HUES64 (cell line): ENCODE measurements around the gene LKAAEAR1.

ENCODE experiments used
- H3K27ac ChIP-seq: 2 replicates; pipeline ENCODE4 v1.7.0; 2013; ENCODE audit warnings: low read depth, low read length, inconsistent platforms
- H3K27me3 ChIP-seq: 2 replicates; pipeline ENCODE4 v1.6.1; 2013; ENCODE audit warnings: mild to moderate bottlenecking, low read length; ENCODE audit not compliant: insufficient read depth
- H3K36me3 ChIP-seq: 2 replicates; pipeline ENCODE4 v1.6.1; 2013; ENCODE audit warnings: mild to moderate bottlenecking, low read length; ENCODE audit not compliant: insufficient read depth
- H3K4me1 ChIP-seq: 2 replicates; pipeline ENCODE4 v1.6.1; 2013; ENCODE audit warnings: mild to moderate bottlenecking, low read length, moderate library complexity; ENCODE audit not compliant: insufficient read depth
- H3K4me3 ChIP-seq: 2 replicates; pipeline ENCODE4 v1.5.1; 2013; ENCODE audit warnings: mild to moderate bottlenecking, low read length, moderate library complexity
- H3K9ac ChIP-seq: 2 replicates; pipeline ENCODE4 v1.6.1; 2013; ENCODE audit warnings: mild to moderate bottlenecking, low read depth, low read length
- H3K9me3 ChIP-seq: 2 replicates; pipeline ENCODE4 v1.6.1; 2013; ENCODE audit warnings: low read depth, low read length; ENCODE audit not compliant: insufficient read depth
- WGBS: fragments of 150-250, 120-280 bp; methylation state at CpG from one replicate; pipeline ENCODE4 v1.1.7; 2013; ENCODE audit warnings: missing lambda C conversion rate; 5-methylcytosine and 5-hydroxymethylcytosine counted together

The LKAAEAR1 gene

DNA sequence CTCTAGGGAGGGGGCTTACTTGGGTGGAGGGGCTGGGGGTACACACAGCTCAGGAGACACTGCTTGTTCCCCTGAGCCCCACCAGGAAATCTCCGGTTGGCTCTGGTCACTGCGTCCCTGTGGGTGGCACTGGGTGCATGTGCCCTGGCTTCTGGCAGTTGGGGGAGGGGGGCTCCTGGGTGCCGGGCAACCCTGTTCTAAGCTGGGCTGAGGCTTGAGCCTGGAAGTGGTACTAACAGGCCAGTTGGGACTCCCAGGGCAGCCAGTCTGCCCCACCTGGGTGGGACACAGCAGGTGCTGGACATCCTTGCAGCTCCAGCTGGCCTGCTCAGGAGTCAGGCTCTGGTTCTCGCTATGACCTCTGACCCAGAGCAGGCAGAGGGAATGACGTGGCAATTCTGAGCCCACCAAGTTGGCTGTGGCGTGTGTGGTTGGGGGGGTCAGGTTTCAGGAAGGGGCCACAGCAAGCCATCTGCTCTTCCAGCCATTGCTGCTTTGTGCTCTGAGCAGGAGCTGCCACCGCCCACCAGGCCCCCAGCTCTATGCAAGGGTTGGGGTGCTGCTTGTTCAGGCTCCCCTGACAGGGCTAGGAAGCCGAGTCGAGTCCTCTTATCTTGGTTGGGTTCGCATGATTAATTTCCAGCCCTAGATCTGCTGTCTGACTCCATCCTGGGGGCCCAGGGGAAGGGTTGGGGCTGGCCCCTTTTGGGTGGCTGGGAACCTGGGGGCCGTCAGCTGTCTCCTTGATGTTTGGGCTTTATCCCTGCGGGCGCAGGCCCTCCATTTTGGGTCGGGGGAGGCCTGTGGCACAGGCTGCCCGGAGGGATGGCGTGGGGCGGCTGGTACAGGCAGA is 47.6 kb downstream of the LKAAEAR1 start:
- no peak overlapping the region for H3K4me3 ChIP-seq
- peaks cover 46% of the 10 kb centered on the region for H3K27me3 ChIP-seq
- peaks cover 31% of the 10 kb centered on the region for H3K36me3 ChIP-seq
- H3K27ac ChIP-seq = no peak overlapping the region
- no peaks in the 10 kb centered on the region for H3K9me3 ChIP-seq
- H3K9ac ChIP-seq = no peak overlapping the region
- H3K4me1 ChIP-seq = 0 out of 2 replicates have a peak, but pooled peaks cover 9% of the 10 kb centered on the region
- WGBS = 76% methylated on average over 17 of the region's 17 CpGs

DNA sequence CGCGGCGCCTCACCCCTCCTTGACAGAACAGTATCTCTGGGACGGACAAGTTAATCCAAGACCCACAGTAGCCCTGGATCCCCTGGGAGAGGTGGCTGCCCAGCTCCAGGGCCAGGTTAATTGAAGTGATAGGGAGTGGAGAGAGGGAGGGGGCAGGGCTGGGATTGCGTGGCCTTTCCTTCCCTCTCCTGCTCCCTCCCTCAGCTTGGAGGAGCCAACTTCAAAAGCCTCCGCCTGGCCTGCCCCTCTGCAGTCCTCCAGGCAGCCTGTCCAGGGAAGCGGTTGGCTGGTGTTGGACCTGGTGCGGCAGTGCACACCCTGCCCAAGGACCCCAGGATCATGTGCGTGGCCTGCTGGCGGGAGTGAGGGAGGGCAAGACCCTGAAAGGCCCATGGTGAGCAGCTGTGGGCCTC is 48.3 kb downstream of the LKAAEAR1 start, which contains the start of gene C20orf204:
Gene C20orf204, plus strand, starts transcription at position 250 of the 413 bp plus-strand sequence. Its CDS starts 142 bp downstream, at position 392.
- Histone ChIP-seq H3K4me3 (no peak within 1 kb of the TSS), H3K27ac (no peak within 1 kb of the TSS), H3K36me3 (peaks cover 35% of the 10 kb centered on the region), H3K9me3 (no peaks in the 10 kb centered on the region), H3K27me3 (peaks cover 39% of the 10 kb centered on the region), H3K4me1 (0 out of 2 replicates have a peak, but pooled peaks cover 9% of the 10 kb centered on the region), H3K9ac (no peak within 1 kb of the TSS)
- WGBS = 52% methylated on average over 10 of the region's 10 CpGs

DNA sequence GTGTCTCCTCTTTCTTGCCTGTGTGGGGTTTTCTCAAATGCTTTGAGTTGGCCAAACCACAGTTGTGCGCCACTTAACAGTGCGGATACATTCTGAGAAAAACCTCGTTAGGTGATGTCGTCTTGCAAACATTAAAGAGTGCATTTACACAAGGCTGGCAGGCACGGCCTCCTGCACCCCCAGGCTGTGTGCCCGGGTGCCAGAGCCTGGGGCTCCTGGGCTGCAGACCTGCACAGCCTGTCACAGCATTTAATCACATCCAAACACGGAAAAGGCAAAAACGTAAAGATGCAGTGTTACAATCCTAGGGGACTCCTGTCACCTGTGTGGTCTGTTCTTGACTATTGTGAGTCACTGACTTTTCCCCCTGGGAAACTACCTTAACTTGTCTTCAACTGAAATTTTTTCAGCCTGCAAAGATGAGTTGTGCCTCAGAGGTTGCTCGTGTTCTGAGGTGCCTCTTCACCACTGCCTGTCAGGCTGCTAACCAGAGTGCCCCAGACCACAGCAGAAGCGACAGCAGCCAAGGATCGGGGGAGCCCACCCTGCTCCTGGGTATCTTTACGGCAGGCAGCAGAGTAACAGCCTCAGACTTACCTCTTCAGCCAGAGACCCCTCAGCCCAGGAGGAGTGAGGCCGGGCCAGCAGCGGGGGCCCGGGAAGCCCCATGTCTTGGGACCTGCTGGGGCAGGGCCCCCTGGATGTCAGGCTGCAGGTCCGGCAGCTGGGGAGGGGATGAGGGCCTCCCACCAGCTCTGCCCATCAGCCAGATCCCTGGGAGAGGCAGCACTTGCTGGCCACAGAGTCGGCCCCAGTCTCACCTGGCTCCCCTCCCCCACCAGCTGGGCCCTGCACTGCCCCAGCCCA is 48.9 kb downstream of the LKAAEAR1 start:
- no peak overlapping the region for H3K27ac ChIP-seq
- H3K4me1 ChIP-seq = 0 out of 2 replicates have a peak, but pooled peaks cover 9% of the 10 kb centered on the region
- H3K27me3 ChIP-seq = peaks cover 33% of the 10 kb centered on the region
- 81% methylated on average over 17 of the region's 17 CpGs for WGBS
- no peaks in the 10 kb centered on the region for H3K9me3 ChIP-seq
- H3K36me3 ChIP-seq = peaks cover 40% of the 10 kb centered on the region
- H3K9ac ChIP-seq = no peak overlapping the region
- H3K4me3 ChIP-seq = no peak overlapping the region

DNA sequence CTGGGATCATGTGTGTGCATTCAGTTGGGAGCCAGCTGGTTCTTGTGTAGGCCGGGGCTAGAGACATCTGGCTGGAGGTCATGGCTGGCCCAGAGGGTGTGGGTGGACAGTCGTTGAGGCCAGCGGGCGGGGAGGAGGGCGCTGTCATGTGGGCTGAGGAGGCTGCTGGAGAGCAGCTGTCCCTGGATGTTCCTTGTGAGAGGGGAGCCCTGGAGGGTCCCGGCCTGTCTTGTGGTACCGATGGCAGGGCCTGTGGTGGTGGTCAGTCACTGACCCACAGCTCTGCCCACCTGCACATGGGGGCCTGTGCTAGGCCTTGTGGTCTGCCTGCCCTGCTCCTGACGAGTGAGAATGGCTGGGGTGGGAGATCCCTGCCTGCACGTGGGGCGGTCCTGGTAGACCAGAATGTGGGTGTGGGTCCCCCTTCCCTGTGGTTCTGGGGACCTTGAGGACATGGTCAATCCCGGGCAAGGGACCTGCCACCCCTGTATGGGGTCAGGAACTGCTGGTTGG is 50.2 kb downstream of the LKAAEAR1 start:
- WGBS = 92% methylated on average over 11 of the region's 11 CpGs
- Histone ChIP-seq H3K4me3 (no peak overlapping the region), H3K9me3 (no peaks in the 10 kb centered on the region), H3K4me1 (0 out of 2 replicates have a peak, but pooled peaks cover 9% of the 10 kb centered on the region), H3K36me3 (peaks cover 52% of the 10 kb centered on the region), H3K9ac (no peak overlapping the region), H3K27me3 (peaks cover 20% of the 10 kb centered on the region), H3K27ac (no peak overlapping the region)
